GM12878 (cell line): ENCODE measurements around the gene RGS12. TPM values are rescaled to one million over a fixed set of nuclear protein-coding genes. Genes with fewer than 3 reads are reported as not detected.

Experiments used
- ATAC-seq: fragments of 200-7000 bp; cut with Tn5 transposase; 3 replicates; pipeline ENCODE4 v1.9.1; 2020; ENCODE audit warnings: mild to moderate bottlenecking, moderate library complexity
- BruUV-seq: library from RNA; stranded (reverse); fragments of 400-500 nt; replicated peaks from 2 replicates; lab custom pipeline; 2021; lab: Mats Ljungman, UMichigan
- CTCF ChIA-PET: fragments of 300-600 bp; sonication (Branson Sonifier 250); formaldehyde crosslinking; extraction: SDS; loops from one replicate; lab custom pipeline; 2021; ENCODE audit warnings: inconsistent platforms; lab: Yijun Ruan, JAX
- POLR2A ChIA-PET: fragments of 350-600 bp; formaldehyde crosslinking; extraction: SDS; loops from one replicate; lab custom pipeline; 2021; ENCODE audit warnings: inconsistent platforms; lab: Charles Lee
- RAD21 ChIA-PET: fragments of 300-600 bp; sonication (Branson Sonifier 250); formaldehyde crosslinking; loops from one replicate; lab custom pipeline; 2023; ENCODE audit warnings: antibody characterized with exemption; ENCODE audit not compliant: unreplicated experiment; lab: Charles Lee
- SMC1A ChIA-PET: fragments of 300-600 bp; sonication (Branson Sonifier 250); formaldehyde crosslinking; loops from one replicate; lab custom pipeline; 2023; ENCODE audit not compliant: unreplicated experiment, uncharacterized antibody; lab: Charles Lee
- DNase-seq: peaks from one replicate; pipeline ENCODE4 v3.0.0-alpha.2; 2011; ENCODE audit warnings: low read depth, low spot score
- FAIRE-seq: peaks from 3 replicates; lab custom pipeline; 2011; peaks lifted over from hg19 to GRCh38; lab: Jason Lieb, UNC
- H2AFZ ChIP-seq: 2 replicates; pipeline ENCODE4 v1.6.0; 2011; ENCODE audit warnings: low read depth, low read length, control low read depth; ENCODE audit not compliant: control insufficient read depth
- H3K27ac ChIP-seq: 2 replicates; pipeline ENCODE4 v1.5.1; 2011; ENCODE audit warnings: control low read depth; ENCODE audit not compliant: control insufficient read depth, insufficient read depth
- H3K27me3 ChIP-seq, 2 experiments: replicated peaks in 1 of 2; 2 replicates each; pipeline versions ENCODE4 v1.6.0 to v1.6.1; 2011; ENCODE audit warnings: low read length in 1 of 2; ENCODE audit not compliant: control insufficient read depth in 2 of 2, insufficient read depth in 2 of 2
- H3K36me3 ChIP-seq, 2 experiments: 2 replicates each; pipeline ENCODE4 v1.5.1; 2011; ENCODE audit warnings: low read length in 1 of 2; ENCODE audit not compliant: control insufficient read depth in 2 of 2, insufficient read depth in 2 of 2
- H3K4me1 ChIP-seq: 2 replicates; pipeline ENCODE4 v1.6.1; 2011; ENCODE audit warnings: mild to moderate bottlenecking, low read length, moderate library complexity, mixed read lengths; ENCODE audit not compliant: control insufficient read depth, insufficient read depth
- H3K4me2 ChIP-seq: 2 replicates; pipeline ENCODE4 v1.6.0; 2011; ENCODE audit warnings: control low read depth; ENCODE audit not compliant: control insufficient read depth, insufficient read depth
- H3K4me3 ChIP-seq: fragments of 200-600 bp; sonication (generic); 2 replicates; pipeline ENCODE4 v1.5.1; 2016
- H3K79me2 ChIP-seq: 2 replicates; pipeline ENCODE4 v1.6.0; 2011; ENCODE audit warnings: low read length; ENCODE audit not compliant: control insufficient read depth, insufficient read depth
- H3K9ac ChIP-seq: 2 replicates; pipeline ENCODE4 v1.8.0; 2011; ENCODE audit warnings: low read length, control low read depth, mixed read lengths; ENCODE audit not compliant: control insufficient read depth, insufficient read depth
- H3K9me3 ChIP-seq: replicated peaks from 3 replicates; pipeline ENCODE4 v1.5.1; 2011; ENCODE audit warnings: mild to moderate bottlenecking, low read length; ENCODE audit not compliant: control insufficient read depth, insufficient read depth
- H4K20me1 ChIP-seq: 2 replicates; pipeline ENCODE4 v1.6.0; 2011; ENCODE audit not compliant: control insufficient read depth, insufficient read depth
- ATF3 ChIP-seq: IDR thresholded peaks from 2 replicates; pipeline ENCODE4 v1.6.1; 2011; ENCODE audit warnings: low read depth, mild to moderate bottlenecking, low read length, moderate library complexity, borderline replicate concordance; ENCODE audit errors: extremely low read depth
- BMI1 ChIP-seq: fragments of 450-650 bp; IDR thresholded peaks from 2 replicates; pipeline ENCODE4 v1.6.1; 2016; ENCODE audit warnings: mild to moderate bottlenecking, moderate library complexity, borderline replicate concordance
- CHD2 ChIP-seq: IDR thresholded peaks from 2 replicates; pipeline ENCODE4 v1.6.1; 2011; ENCODE audit warnings: low read depth, low read length, improper control_type of control experiment, borderline replicate concordance
- CUX1 ChIP-seq: IDR thresholded peaks from 2 replicates; pipeline ENCODE4 v1.6.1; 2012; ENCODE audit warnings: improper control_type of control experiment, low read depth, low read length; ENCODE audit not compliant: insufficient replicate concordance
- E4F1 ChIP-seq: fragments of 450-650 bp; IDR thresholded peaks from 2 replicates; pipeline ENCODE4 v1.6.1; 2018; ENCODE audit warnings: borderline replicate concordance, mild to moderate bottlenecking; ENCODE audit not compliant: partially characterized antibody
- MYB ChIP-seq: fragments of 150-350 bp; IDR thresholded peaks from 2 replicates; pipeline ENCODE4 v1.6.1; 2014; ENCODE audit warnings: mild to moderate bottlenecking, low read depth, low read length, borderline replicate concordance
- MYC ChIP-seq: IDR thresholded peaks from 2 replicates; pipeline ENCODE4 v1.6.1; 2011; ENCODE audit warnings: mild to moderate bottlenecking, low read length, moderate library complexity, inconsistent platforms; ENCODE audit not compliant: insufficient read depth, insufficient replicate concordance, insufficient read length, severe bottlenecking
- POLR2AphosphoS5 ChIP-seq: IDR thresholded peaks from 2 replicates; pipeline ENCODE4 v1.6.1; 2011; ENCODE audit warnings: mild to moderate bottlenecking, low read length, inconsistent platforms
- RELA ChIP-seq: fragments of 450-650 bp; IDR thresholded peaks from 2 replicates; pipeline ENCODE4 v1.8.0; 2014; ENCODE audit warnings: borderline replicate concordance; ENCODE audit not compliant: partially characterized antibody
- REST ChIP-seq: IDR thresholded peaks from 2 replicates; pipeline ENCODE4 v1.6.1; 2012; ENCODE audit warnings: mild to moderate bottlenecking, low read depth, low read length
- RFX5 ChIP-seq: IDR thresholded peaks from 2 replicates; pipeline ENCODE4 v1.6.1; 2011; ENCODE audit warnings: low read depth, low read length, improper control_type of control experiment
- SRF ChIP-seq, 2 experiments: IDR thresholded peaks; 2 replicates each; pipeline ENCODE4 v1.6.1; 2011; ENCODE audit warnings: low read depth in 2 of 2, low read length in 2 of 2, mild to moderate bottlenecking in 1 of 2, moderate library complexity in 1 of 2
- YBX1 ChIP-seq: fragments of 450-650 bp; IDR thresholded peaks from 2 replicates; pipeline ENCODE4 v1.6.1; 2016; ENCODE audit warnings: antibody characterized with exemption
- WGBS: methylation state at CpG from one replicate; pipeline ENCODE4 v1.1.6; 2016; ENCODE audit warnings: low lambda C conversion rate; ENCODE audit not compliant: insufficient replicate concordance, insufficient coverage; ENCODE audit errors: missing lambda C conversion rate; 5-methylcytosine and 5-hydroxymethylcytosine counted together
- in situ Hi-C: fragments of 300-500 bp; cut with MboI; formaldehyde crosslinking; loops from 9 replicates; pipeline ENCODE4 v1.14.3; 2018; ENCODE audit warnings: mixed read lengths
- intact Hi-C: fragments of 100-400 bp; cut with micrococcal nuclease; formaldehyde crosslinking; loops from one replicate; pipeline ENCODE4 v1.14.2; 2022; ENCODE audit not compliant: unreplicated experiment
- polyA plus RNA-seq, 11 experiments: library from polyadenylated mRNA; depleted of rRNA in 4 of 11; unstranded in 6 of 11; stranded (reverse) in 5 of 11; fragments of >200 nt; fragmentation: Nextera tagmentation in 4 of 11; fragmentation: Illumina TruSeq in 1 of 11; extraction: Ambion mirVana in 4 of 11; extraction: Trizol in 1 of 11; gene quantifications; 1 replicate in 1 of 11; 2 replicates in 10 of 11; pipeline versions ENCODE4 v1.2.1 to v1.2.3, GENCODE V29; 2011 to 2016; ENCODE audit warnings: inconsistent platforms in 2 of 11, missing spikeins in 2 of 11, low read depth in 1 of 11
- total RNA-seq, 4 experiments: library from RNA; depleted of rRNA in 3 of 4; stranded (reverse); fragments of >200 nt in 3 of 4; fragmentation: Illumina TruSeq in 1 of 4; extraction: Trizol in 1 of 4; gene quantifications; 2 replicates each; pipeline versions ENCODE4 v1.2.1 to v1.2.3, GENCODE V29; 2013 to 2021

The RGS12 gene
- total and polyA plus RNA-seq, 10 of the 15 experiments (the other 5 are each of a cell fraction or from before 2014, with no cell fraction given): 0.02 to 2.2 (median 0.73) TPM

GRCh38 chr4:3313139-3313538, 20.3 kb downstream of the RGS12 start:
- WGBS: 59% methylated on average over 9 of the region's 9 CpGs
- ATAC-seq (no peak), FAIRE-seq (no peak), DNase-seq (no peak)
- Histone ChIP-seq H3K27ac (no peak overlapping the region), H3K9ac (no peak overlapping the region), H3K4me3 (no peak overlapping the region), H3K36me3 (no peaks in the 10 kb centered on the region), H3K9me3 (no peaks in the 10 kb centered on the region), H3K79me2 (no peaks in the 10 kb centered on the region), H3K27me3 (no peaks in the 10 kb centered on the region), H3K4me2 (no peak overlapping the region), H2AFZ (no peak overlapping the region), H4K20me1 (no peaks in the 10 kb centered on the region), H3K4me1 (no peaks in the 10 kb centered on the region)
- ChIA-PET CTCF (no interaction called here), RAD21 (no interaction called here), POLR2A (no interaction called here), SMC1A (no interaction called here)
- intact Hi-C loops (no loop called here), in situ Hi-C loops (no loop called here)
- no TSS peak for BruUV-seq
- TF ChIP-seq MYB (no peak), REST (no peak), CHD2 (no peak), BMI1 (no peak), POLR2AphosphoS5 (no peak), ATF3 (no peak), CUX1 (no peak), RELA (no peak), MYC (no peak), E4F1 (no peak), YBX1 (no peak), RFX5 (no peak), SRF (IDR thresholded peaks at IDR 0.05; ENCODE audit: low read depth in 2 of 2, low read length in 2 of 2) (no peak)
